Hematopoietic multipotent progenitor cell treated with erythropoietin and hydrocortisone succinate and interleukin-3 and kit ligand, for 6 days (in vitro differentiated cells): ENCODE data around the gene DACT2.
A peak's percentile ranks its signal among the peaks of the same experiment; 100 is the strongest.
"Not testable (repeated sequence)": the region's sequence is repeated elsewhere in the genome, so short reads cannot be mapped to it uniquely, and the experiment has no call there.

Experiments used
- DNase-seq: peaks from one replicate; pipeline ENCODE4 v3.0.0-alpha.2; 2015

Gene DACT2

DNA sequence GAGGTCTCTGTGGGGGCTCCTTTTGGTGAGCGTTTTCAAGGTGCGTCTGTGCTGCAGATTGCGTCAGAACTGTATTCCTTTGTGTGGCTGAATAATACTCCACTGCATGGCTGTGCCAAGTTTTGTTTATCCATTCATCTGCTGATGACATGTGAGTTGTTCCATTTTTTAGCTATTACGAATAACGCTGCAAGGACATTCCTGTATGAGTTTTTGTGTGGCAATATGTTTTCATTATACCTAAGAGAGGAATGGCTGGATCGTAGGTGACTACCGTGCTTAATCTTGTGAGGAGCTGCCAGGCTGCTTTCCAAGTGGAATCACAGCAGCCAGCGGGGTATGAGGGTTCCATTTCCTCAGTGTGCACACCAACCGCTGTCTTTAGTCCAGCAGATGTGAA lies 1.1 kb upstream of the DACT2 start:
- no peak for DNase-seq

DNA sequence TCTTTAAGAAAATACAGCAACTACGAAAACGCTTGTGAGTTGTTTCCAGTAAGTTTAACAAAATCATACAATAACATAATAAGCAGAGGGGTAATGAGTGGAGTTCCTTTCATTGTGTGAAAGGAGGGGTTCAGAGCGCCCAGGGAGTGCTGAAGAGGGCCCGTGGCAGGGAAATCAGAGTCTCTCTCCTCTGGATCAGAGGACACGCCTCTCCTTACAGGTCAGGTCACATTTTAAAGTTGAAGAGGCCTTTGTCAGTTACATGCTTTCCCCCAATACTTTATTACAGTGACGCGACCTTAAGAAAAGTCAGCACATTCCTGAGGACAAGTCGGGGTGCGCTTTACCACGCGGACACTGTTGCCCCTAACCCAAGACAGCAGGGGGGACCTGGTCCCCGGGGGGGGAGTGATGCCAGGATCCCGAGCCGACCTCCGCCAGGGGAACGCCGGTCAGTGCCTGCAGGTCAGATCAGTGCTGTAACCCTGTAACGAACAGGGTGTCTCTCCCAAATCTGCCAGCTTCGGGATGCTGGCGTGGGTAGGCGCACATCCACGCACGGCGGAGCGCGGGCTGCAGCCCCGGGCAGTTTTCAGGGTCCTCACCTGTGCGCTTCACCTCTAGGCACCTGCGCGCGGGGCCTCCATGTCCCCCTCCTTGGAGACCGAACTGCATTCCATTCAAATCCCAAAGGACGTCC lies 848 bp downstream of the DACT2 start:
- DNase-seq, result no peak

DNA sequence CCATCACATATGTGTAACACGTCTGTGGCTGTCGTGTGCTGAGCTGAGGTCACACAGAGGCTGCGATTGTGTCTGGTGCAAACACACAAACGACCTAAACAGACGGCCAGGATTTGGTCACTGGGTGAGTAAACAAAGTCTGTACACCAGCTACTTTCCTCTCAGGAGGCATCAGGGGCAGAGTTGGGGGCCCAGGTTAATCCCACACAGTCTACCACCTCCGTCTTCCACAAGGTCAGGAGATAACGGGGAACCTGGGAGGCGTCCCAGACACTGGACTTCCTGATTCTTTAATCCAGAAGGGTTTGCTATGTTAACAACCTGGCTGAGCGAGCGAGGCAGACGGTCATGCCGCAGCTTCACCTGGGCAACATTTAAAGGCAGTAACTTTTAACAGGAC lies 1.5 kb downstream of the DACT2 start:
- no peak for DNase-seq

DNA sequence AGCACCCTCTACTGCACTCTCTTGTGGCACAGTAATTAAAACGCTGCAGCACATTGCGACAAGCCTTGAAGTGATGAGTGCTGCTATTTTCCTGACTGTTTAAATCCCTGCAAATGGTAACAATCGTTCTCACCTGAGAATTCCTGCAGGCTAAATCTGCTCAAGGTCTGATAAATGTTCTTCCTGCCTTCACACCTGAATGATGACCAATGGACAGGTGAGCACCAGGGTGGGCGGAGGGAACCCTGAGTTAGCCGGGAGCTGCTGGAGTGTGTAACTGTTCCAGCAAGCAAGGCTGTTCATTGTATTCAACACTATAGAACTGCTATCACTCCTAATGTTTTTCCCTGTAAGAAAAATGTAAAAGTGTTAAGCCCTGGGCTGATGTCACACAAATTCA lies 4.0 kb downstream of the DACT2 start:
- DNase-seq, result no peak

DNA sequence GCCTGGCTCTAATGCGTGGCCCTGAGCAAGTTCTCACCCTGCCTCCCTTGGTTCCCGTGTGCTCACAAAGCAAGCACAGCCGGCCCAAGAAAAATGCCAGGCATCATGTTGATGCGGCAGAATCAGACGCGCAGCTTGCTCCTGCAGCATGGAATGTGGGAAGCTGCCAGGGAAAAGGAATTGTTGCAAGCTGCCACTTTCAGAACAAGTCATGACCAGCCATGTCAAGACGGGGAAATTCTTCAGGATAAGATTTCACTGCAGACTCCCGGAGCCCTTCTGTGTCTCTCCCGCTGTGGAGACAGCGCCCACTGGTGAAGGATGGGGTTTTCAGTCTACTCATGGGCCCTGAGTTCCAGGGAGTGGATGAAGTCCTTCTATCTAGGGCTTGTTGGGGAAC lies 4.6 kb downstream of the DACT2 start:
- DNase-seq, result no peak

DNA sequence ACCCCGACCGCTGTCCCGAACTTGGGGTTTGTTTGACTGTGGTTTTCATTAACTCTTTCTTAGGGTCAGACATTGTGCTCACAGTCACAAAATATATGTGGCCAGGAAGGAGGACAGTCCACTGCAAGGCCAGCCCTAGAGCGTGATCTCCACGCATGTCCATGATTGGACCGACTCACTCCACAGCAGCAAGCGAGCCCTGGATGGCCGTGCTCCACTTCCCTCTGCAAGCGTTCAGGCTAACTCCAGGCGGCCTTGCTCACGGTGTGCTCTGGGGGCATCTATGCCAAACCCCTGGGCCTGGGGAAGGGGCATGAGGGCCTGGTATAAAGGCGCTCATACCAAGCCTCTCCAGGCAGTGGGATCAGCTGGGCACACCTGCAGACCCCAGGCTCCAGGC lies 5.6 kb downstream of the DACT2 start:
- no peak for DNase-seq

DNA sequence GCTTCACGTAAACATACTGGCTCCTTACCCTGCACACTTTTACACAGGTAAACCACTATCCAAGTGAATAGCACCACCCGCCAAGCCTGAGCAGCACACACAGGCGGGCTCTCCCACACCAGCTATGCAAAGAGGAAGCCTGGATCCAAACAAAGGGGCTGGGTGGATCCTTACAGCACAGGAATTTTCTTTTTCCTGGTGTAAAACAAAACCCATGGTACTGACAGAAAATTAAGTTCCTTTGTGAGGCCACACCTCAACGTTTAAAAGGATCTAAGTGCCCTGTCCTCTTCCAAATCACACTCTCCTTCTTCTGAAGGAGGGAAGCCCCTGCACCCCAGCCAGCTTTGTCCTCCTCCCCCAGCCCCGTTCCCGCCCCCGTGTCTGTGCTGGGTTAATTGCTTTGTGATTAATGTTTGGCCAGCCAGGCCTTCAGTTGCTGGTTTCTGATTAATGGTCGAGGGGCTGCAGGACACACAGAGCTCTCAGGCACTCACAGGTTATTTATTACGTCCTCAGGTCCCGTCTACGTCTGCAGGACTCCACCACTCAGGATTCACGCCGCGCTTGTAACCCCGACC lies 6.1 kb downstream of the DACT2 start:
- DNase-seq, result no peak

DNA sequence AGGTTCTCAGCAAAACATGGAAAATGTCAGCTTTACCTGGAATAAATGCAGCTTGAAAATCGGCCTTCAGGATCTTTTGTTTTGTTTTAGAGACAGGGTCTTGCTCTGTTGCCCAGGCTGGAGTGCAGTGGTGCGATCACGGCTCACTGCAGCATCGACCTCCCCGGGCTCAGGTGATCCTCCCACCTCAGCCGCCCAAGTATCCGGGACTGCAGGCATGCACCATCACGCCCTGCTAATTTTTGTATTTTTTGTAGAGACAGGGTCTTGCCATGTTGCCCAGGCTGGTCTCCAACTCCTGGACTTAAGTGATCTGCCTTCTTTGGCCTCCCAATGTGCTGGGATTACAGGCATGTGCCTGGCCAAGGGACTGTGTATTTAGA lies 7.5 kb downstream of the DACT2 start:
- not testable (repeated sequence) for DNase-seq

DNA sequence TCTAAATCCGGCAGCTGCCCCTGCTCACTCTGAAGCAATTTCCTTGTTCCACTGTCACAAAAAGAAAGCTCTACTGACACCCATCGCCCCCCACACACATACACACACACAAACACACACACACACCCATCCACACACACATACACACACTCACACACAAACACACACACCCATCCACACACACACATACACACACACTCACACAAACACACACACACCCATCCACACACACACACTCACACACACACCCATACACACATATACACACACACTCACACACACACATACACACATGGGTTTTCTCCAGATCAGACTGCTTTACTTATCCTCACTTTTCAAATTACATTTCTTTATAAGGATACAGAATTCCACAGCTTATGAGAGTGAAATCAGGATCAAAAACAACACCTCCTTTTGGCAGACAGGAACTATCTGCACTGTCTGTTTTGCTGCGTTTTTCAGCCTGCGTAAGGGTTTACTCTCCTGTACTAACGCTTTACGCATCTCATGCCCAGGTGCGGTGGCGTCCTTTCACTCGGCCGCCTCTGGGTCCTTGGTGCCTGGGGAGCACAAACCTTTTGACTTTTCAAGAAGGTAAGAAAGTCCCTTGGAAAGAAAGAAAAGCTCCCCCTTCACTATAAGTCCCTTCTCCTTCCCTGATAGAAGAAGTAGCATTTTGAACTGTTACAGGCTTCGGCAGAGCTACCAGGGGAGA lies 8.0 kb downstream of the DACT2 start:
- DNase-seq, result no peak

DNA sequence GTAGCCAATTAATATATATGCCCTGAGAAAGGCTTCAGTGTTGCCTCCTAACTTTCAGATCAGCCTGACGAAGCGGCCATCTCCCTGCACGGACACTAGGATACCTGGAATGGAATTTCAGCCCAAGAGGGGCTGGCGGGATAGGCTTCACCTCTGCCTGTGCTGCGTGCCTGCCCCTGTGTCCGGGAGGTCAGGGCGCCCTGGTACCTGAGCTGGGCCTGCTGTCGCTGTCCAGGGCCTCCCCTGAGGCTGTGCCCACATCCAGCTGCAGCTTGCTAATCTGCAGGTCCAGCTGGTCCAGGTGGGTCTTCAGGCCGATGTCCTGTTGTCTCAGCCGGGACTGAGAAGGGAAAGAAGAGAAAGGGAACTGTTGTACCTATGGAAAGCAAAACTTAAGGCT lies 8.6 kb downstream of the DACT2 start:
- DNase-seq, result no peak

DNA sequence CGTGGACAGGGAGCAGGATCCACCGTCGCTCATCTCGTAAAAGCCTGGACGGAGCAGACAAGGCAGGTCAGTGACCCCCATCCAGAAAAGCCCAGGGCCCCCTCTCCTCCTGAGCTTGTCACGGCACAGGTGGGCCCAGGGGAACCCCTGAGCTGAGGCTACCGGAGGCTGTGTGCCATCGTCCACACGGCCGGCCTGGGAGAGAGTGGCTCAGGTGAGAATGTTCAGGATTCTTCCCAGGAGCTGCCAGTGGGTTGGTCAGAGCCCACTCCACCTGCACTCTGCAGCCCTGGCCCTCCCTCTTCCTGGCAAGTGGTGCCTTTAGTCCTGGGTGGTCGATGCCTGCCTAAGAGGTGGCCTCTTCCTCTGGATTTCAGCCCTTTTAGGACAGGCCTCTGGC lies 9.2 kb downstream of the DACT2 start:
- no peak for DNase-seq

DNA sequence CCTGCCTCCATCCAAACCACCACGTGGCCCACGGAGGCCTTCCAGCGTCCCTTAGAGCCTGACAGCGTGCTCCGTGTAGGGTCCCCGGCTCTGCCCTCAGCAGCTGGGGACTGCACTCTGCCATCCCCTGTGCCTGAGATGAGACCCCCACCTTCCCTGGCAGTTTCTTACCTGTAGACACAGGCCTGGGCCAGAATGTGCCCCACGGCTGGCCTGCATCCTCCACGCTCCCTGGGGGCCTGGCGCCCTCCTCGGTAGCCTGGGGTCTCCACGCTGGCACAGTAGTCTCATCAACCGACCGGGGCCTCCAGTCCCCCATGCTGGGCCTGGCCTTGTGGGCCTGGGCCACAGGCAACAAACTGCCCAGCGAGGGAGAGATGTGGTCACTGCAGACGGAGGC lies 9.6 kb downstream of the DACT2 start:
- no peak for DNase-seq

DNA sequence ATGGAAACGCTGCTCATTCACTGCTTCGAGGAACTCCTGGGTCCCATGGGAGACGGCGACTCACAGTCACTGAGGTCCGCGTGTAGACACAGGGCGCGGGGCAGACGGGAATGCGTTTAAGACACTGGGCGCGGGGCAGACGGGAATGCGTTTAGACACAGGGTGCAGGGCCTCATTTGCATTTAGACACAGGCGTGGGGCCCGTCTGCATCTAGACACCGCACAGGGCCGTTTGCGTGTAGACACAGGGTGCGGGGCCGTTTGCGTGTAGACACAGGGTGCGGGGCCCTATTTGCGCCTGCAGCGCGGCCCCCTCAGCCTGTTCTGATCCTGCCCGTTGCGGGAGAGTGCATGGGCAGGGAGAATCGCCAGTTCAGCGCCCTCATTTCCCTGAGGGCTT lies 10.4 kb downstream of the DACT2 start:
- DNase-seq, result no peak

DNA sequence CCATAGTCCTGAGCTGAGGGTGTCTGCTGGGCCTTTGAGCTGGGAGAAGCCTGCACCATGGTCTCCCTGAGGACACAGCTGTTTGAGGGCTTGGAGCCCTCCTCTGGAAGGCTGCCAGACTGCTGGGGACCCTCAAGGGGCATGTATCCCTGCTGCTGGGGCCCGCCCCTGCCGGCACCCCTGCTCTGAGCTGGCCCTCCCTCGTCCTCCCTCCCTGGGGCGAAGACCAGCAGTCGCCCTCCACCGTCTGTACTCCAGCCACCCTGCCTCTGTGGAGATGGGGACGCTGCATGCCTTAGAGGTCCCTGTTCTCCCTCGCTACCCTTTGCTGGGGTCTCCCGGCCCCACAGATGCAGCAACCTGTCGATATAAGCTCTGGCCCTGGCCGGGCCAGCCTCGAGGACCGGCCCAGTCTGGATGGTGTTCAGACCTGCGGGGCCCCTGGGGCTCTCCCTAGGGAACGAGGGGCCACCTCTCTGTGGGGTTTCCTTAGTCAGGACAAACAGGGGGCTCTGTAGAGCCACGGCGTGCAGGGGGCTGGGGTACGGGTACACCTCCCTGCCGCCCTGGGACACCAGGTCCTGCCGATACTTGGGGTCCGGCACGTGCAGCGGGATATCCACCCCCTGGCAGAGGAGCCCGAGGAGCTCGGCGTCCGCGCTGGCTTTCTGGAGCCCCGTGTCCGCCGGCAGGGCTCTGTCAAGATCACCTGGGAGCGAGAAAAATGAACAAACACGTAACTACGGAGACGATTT lies 11.0 kb downstream of the DACT2 start:
- no peak for DNase-seq

DNA sequence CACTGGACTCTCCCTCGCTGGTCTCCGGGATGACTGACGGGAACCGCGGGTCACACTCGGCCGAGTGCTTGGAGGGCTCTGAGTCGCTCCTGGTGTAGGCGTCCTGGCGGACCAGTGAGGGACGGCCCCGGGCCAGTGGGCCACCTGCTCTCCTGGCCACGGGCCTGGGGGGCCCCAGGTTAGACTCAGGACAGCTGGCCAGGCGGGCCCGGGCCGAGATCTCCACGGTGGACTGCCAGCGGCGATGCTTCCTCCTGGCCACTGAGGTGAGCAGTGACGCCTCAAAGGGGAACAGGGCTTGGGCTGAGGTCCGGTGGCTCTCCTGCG lies 11.9 kb downstream of the DACT2 start:
- no peak for DNase-seq

DNA sequence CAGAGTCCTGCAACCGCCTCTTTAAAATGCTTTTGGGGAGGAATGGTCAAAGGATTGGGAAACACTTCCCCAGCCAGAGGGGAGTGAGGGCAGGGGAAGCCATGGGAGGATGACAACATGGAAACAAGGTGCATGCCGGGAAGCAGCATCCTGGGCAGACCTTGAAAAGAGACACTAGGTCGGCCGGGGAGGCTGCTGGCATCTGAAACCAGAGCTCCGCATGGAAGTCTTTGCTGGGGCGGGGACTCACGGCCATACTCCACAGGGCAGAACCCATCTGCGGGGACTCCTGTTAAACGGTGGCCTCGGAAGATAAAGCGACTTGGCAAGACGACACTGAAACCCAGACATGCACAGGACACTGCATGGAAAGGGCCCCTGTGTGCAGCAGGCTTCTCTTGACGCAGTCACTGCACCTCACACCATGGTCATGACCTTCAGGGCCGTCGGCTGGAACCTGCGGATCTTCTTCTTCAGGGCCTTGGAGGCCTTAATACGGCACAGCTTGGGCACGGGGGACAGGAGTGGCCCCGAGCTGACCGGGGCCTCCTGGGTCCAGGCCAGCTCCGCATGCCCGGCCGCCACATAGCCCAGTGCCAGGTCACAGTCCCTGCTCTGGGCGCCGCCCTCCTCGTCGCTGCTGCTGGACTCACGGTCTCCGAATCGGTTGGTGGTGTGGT lies 12.4 kb downstream of the DACT2 start:
- no peak for DNase-seq

DNA sequence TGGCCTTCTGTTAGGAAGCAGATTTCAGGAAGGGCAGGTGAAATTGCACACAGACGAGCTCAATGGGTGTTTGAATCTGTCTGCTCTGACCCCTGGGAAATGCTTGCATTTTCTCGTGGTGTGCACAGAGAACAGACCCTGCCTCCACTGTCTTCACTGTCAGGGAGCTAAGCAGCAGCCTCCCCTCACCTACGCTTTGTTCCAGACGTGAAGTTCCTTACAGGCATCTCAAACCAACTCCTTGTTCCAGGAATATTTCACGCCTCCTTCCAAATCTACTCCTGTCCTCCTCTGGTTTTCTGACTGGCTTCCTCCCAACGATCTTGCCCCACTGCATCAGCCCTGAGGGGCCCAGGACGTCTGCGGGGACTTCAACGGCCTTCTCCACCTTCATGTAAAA lies 13.7 kb downstream of the DACT2 start:
- no peak for DNase-seq

DNA sequence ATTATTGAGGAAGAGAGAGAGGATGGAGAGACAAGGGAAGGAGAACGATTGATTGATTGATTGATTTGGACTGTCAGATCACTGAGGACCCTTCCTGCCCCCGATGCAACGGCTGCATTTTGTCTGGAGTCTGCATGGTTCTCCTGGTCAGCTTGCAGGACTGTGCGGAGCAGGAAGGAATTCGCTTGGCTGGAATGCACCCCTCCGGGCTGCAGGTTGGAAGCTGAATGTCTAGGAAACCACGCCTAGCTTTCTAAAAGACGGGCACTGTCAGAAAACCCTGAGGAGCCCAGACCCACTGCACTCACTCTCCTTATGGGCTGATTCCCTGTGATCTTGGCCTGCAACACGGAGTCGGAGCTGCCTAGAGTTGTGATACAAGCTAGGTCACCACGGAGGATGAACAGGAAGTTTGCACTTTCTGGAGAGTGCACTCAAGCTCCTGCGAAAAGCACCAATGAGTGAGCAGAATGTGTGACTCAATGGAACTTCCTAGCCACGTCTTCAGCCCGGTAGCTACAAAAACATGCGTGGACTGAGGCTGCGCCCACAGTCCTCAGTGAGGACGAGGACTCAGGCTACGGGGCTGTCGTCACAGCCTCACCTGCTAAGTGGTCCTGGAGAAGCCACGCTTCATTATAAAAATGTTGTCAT lies 14.4 kb downstream of the DACT2 start:
- no peak for DNase-seq

DNA sequence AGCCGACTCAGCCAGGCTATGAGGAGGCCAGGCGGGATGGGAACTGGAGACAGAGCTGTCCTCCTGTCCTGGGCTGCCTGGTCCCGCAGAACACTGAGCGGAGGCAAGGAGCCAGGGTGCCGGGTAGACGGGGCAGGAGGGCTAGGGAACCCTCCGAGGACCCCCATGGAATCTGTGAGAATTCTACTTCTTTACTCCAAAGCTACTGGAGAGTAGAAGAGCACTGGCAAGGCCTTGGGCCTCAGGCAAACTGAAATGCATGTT lies 14.9 kb downstream of the DACT2 start:
- DNase-seq, result no peak

DNA sequence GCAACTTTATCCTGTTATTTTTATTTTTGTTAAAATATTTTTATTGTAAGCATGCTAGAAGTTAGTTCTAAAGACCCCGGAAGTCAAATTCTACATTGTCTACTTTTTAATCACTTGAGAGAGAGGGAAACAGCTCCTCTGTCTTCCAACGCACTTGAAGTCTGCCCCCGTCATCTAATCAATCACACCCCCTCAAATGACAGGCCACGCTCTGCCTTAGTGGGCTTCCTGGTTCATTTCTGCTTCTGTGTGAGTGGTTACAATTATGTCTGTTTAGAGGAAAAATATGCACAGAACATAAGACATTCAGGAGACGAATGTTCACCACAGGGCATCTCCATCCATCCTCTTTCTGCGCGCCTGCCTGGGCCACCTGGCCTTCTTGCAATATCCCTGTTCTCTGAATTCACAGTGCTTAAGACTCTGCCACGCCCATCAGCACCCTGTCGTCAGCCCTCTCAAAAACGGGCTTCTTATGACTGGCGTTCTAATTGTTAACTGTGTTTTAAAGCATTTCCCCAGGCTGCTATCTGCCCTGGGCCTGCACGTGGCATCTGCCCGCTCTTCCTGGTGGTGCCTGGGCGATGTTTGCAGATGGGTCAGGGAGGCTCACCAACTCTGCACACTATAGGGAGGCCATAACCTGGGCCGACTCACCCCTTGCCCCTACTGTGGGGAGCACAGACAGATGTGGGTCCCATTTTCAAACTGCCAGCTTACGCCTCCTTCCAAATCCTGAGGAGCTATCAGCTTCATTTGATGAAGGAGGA lies 15.4 kb downstream of the DACT2 start:
- DNase-seq, result no peak

DNA sequence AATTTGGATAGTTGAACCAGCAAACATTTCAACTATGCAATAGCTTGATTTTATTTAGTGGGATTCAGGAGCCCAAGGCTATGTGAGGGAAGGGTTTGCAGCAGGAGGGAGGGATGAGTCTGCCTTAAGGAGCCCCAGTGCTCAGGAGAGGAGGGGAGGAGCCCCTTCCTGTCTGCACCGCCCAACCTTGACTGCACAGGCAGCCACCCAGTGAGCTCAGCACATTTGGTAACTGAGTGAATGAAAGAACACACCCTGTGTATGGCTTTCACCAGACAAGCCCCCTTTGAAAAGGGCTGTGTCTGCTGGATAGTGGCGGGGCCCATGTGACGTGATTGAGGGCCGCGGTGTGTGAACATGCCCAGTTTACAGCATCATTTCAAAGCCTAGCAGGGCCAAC lies 17.0 kb downstream of the DACT2 start:
- DNase-seq, result peak; percentile 75

DNA sequence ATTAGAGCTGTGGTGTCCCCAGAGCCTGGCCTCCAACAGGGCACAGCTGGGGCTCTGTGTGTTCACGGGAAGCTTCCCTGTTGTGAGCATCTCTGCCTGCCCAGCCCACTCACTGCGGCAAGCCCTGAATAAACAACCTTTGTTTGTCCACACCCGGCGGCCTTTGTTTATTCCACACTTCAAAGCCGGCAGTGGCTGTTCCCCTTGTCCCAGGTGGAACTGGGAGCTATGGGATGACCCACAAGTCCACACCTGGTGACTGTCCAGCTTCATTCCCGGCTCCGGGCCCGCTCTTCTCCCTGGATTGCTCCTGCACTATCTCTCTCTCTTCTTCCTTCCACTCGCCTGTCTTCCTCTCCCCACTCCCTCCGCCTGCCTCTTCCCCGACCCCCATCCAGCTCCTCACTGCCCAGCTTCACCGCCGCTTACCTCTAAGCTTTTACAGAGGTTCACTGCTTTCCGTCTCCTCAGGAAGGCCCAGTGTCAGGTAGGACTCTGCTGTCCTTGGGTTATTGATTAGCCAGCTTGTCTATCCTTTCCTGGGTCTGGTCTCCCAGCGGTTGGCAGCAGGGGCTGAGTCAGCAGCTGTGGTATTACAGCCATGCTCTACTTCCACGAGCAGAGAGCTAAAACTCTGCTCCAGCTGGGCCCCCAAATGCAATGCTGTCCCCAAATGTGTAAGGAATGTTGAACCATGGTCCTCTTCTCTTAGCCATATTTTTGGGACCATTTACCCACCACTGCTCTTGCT lies 17.8 kb downstream of the DACT2 start:
- DNase-seq, result no peak
